Psoas muscle (tissue), 8 donors: Measurements from ENCODE around the gene PTBP3. TPM values are rescaled to one million over a fixed set of nuclear protein-coding genes. Genes with fewer than 3 reads are reported as not detected.
A peak's percentile ranks its signal among the peaks of the same experiment; 100 is the strongest.

Experiments
- ATAC-seq, 4 donors: fragments of 200-7000 bp; cut with Tn5 transposase; one replicate each; pipeline ENCODE4 v1.9.1; 2020; ENCODE audit warnings: moderate library complexity in 3 of 4, mild to moderate bottlenecking in 2 of 4
- DNase-seq, 2 donors: peaks; one replicate each; pipeline ENCODE4 v3.0.0-alpha.2; 2020
- H3K27ac ChIP-seq: fragments of 200-600 bp; one replicate; pipeline ENCODE4 v1.8.0; 2022
- H3K27me3 ChIP-seq, 3 donors: fragments of 200-600 bp in 1 of 3; one replicate each; pipeline versions ENCODE4 v1.6.1 to v1.8.0; 2013 to 2022; ENCODE audit warnings: low read length in 2 of 3, mild to moderate bottlenecking in 2 of 3, moderate library complexity in 1 of 3; ENCODE audit not compliant: insufficient read depth in 3 of 3
- H3K36me3 ChIP-seq, 2 donors: fragments of 200-600 bp in 1 of 2; one replicate each; pipeline versions ENCODE4 v1.6.1 to v1.8.0; 2013 to 2022; ENCODE audit warnings: low read depth in 1 of 2, mild to moderate bottlenecking in 1 of 2, moderate library complexity in 1 of 2; ENCODE audit not compliant: insufficient read depth in 1 of 2
- H3K4me1 ChIP-seq: fragments of 200-600 bp; one replicate; pipeline ENCODE4 v1.8.0; 2022
- H3K4me3 ChIP-seq: fragments of 200-600 bp; one replicate; pipeline ENCODE4 v1.8.0; 2022; ENCODE audit warnings: mild to moderate bottlenecking
- H3K9me3 ChIP-seq: fragments of 200-600 bp; one replicate; pipeline ENCODE4 v1.8.0; 2022
- WGBS, 3 donors: extraction: QIAGEN DNeasy Blood & Tissue Kit; methylation state at CpG; one replicate each; pipeline versions ENCODE4 v1.1.6 to v1.1.7; 2013; 5-methylcytosine and 5-hydroxymethylcytosine counted together
- intact Hi-C, 2 donors: fragments of 100-400 bp; cut with DNase I; formaldehyde crosslinking; loops; one replicate each; pipeline versions ENCODE4 v1.11.0 to v1.14.2; 2022
- polyA plus RNA-seq, 3 donors: library from polyadenylated mRNA; stranded (reverse); fragments of 200-250 nt; gene quantifications; one replicate each; pipeline ENCODE4 v1.2.3, GENCODE V29; 2013
- total RNA-seq, 4 donors: library from RNA; stranded (reverse); fragmentation: NEBNext Ultra II Directional in 2 of 4; extraction: Animal tissue kit (Norgen Biotek cat#: 25700) in 2 of 4; gene quantifications; one replicate each; pipeline versions ENCODE4 v1.2.1 to v1.2.4, GENCODE V29; 2021 to 2023
- TF ChIP-seq, protein P1 (sequence below): fragments of 200-600 bp; IDR thresholded peaks from one replicate; pipeline ENCODE4 v1.8.0; 2022; ENCODE audit warnings: antibody characterized with exemption
- donor health status: healthy with polysubstance abuse.
- donor health status: DM: no; HTN: no; CAD: no; lungs with moderate emphysema.
- donor health status: Bipolar disorder and iron deficiency.
- donor health status: healthy.
- donor health status: DM: yes; HTN: yes; CAD: no.
- donor health status: DM: no; HTN: no; CAD: no.
- donor health status: DM: no; HTN: no; CAD: no.
- donor health status: DM: yes; HTN: yes; CAD: no.

Gene PTBP3
- total and polyA plus RNA-seq, 7 donors = 2.8 to 26.9 (median 9.1) TPM

DNA sequence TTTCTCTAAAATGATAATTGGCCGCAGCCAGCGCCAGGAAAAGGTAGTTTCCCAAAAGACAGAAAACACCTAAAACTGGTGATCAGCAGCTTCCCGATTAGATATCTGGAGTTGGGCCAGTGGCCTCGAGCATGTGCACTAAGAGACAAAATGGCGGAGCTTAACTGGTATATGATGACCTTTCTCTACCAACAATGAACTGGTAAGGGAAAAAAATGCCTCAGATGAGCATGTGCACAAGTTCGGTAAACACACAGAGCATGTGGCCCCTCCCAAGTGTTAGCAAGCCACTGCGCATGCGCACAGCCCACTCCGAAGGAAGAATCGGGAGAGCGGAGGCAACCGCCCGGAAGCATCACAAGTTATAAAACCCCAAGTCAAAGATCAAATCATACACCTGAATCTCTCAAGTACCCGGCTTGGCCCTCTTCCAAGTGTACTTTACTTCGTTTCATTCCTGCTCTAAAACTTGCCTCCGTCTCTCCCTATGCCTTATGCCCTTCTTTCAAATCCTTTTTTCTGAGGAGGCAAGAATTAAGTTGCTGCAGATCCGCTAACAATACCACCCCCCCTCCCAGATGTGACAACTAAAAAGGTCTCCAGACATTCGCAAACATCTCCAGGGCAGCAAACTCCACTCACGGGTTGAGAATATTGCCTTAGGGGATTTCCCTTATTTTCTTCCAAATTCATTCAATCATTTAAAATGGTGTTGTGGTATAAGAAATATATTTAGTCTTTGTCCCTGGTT is 15.0 kb upstream of the PTBP3 start:
- ATAC-seq = peak; percentile 59 to 86 (median 70)
- Histone ChIP-seq H3K4me3 (peak overlapping the region; percentile 57), H3K27me3 (no peaks in the 10 kb centered on the region), H3K9me3 (no peaks in the 10 kb centered on the region), H3K4me1 (no peaks in the 10 kb centered on the region), H3K36me3 (no peaks in the 10 kb centered on the region), H3K27ac (no peak overlapping the region)
- DNase-seq = peak; percentile 82 to 90
- TF ChIP-seq, protein P1, sequence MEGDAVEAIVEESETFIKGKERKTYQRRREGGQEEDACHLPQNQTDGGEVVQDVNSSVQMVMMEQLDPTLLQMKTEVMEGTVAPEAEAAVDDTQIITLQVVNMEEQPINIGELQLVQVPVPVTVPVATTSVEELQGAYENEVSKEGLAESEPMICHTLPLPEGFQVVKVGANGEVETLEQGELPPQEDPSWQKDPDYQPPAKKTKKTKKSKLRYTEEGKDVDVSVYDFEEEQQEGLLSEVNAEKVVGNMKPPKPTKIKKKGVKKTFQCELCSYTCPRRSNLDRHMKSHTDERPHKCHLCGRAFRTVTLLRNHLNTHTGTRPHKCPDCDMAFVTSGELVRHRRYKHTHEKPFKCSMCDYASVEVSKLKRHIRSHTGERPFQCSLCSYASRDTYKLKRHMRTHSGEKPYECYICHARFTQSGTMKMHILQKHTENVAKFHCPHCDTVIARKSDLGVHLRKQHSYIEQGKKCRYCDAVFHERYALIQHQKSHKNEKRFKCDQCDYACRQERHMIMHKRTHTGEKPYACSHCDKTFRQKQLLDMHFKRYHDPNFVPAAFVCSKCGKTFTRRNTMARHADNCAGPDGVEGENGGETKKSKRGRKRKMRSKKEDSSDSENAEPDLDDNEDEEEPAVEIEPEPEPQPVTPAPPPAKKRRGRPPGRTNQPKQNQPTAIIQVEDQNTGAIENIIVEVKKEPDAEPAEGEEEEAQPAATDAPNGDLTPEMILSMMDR = no peak
- 34 to 42% (median 34%) methylated on average over 19 of the region's 19 CpGs for WGBS, 3 donors
- intact Hi-C loops = no loop called here

DNA sequence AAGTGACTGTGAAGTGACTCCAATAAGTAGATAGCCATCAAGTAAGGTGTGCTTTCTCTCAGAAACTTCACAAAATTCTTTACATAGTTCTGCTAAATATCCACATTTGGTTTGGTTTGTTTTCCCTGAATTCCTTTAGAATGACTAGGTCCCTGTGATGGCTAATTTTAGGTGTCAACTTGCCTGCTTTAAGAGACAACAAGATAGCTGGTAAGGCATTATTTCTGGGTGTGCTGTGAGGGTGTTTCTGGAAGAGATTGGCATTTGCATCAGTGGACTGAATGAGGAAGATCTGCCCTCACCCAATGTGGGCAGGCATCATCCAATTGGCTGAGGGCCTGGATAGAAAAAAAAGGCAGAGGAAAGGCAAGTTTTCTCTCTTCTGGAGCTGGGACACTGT is 8.3 kb upstream of the PTBP3 start:
- Histone ChIP-seq H3K27me3 (no peaks in the 10 kb centered on the region), H3K4me1 (peaks cover 9% of the 10 kb centered on the region), H3K27ac (no peak overlapping the region), H3K4me3 (no peak overlapping the region), H3K9me3 (no peaks in the 10 kb centered on the region), H3K36me3 (no peaks in the 10 kb centered on the region)
- ATAC-seq (no peak), DNase-seq (no peak)
- intact Hi-C loops = no loop called here
- TF ChIP-seq, protein P1 = no peak

DNA sequence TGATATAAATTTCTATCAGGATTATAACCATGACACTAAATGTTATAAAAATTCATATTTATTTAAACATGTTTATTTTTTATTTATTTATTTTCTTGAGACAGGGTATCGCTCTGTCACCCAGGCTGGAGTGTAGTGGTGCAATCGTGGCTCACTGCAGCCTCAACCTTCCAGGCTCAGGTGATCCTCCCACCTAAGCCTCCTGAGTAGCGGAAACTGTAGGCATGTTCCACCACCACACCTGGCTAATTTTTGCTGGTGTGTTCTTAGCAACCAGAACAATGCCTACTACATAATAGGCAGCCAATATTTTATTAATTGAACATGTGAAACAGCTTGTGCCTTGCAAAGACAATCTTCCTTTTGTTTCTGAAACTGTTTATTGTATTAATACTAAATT is 6.5 kb upstream of the PTBP3 start:
- WGBS, 3 donors = 92 to 96% (median 94%) methylated on average over 3 of the region's 3 CpGs
- DNase-seq (no peak), ATAC-seq (no peak)
- Histone ChIP-seq H3K4me1 (peaks cover 9% of the 10 kb centered on the region), H3K36me3 (no peaks in the 10 kb centered on the region), H3K27ac (no peak overlapping the region), H3K4me3 (no peak overlapping the region), H3K27me3 (no peaks in the 10 kb centered on the region), H3K9me3 (no peaks in the 10 kb centered on the region)
- intact Hi-C loops = loop anchor here (5.0 to 10.0 kb wide), 4 partner anchors 37 to 855 kb away; partner anchors contain the start of genes ECPAS (in 1 of the 2) and UGCG (in 1 of the 2)
- TF ChIP-seq, protein P1 = no peak

DNA sequence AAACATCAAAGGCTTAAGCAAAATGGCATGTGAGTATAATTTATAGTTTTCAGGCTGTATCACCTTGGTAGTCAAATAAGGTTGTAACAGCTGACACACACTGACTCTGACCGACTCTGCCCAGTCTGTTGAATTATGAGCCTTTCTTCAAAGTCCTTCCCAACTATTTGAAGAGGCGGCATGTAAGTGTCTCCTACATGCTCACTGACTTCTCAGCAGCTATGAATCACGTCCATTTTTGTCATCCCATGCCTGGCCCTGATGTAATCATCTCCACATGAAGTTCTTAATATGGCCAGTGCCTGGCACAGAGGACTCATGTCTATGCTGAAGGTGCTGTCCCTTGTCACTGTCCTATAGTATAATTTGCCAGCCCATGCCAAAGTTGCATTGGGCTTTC is 5.1 kb upstream of the PTBP3 start:
- H3K27ac ChIP-seq = peak overlapping the region; percentile 71

More for the DNA sequence above, 5.1 kb upstream of the PTBP3 start:
- ATAC-seq = peak; percentile 81 to 89 (median 84)
- 28 to 34% (median 30%) methylated on average over 3 of the region's 3 CpGs for WGBS, 3 donors
- DNase-seq = no peak
- Histone ChIP-seq H3K27me3 (no peaks in the 10 kb centered on the region), H3K9me3 (no peaks in the 10 kb centered on the region), H3K36me3 (no peaks in the 10 kb centered on the region), H3K4me1 (peaks cover 13% of the 10 kb centered on the region), H3K4me3 (no peak overlapping the region)
- intact Hi-C loops = loop anchor here (5.0 to 10.0 kb wide), 4 partner anchors 39 to 854 kb away; partner anchors contain the start of genes ECPAS (in 1 of the 2) and UGCG (in 1 of the 2)
- TF ChIP-seq, protein P1 = no peak
